HG03558 (cell line): ENCODE data around the gene FAM180B.
A peak's percentile ranks its signal among the peaks of the same experiment; 100 is the strongest.

Source experiments
- ATAC-seq: cut with Tn5 transposase; IDR thresholded peaks from one replicate; pipeline ENCODE4 v1.9.1; 2021; ENCODE audit warnings: moderate number of reproducible peaks; ENCODE audit not compliant: unreplicated experiment; ENCODE audit errors: extremely low read depth

Gene FAM180B

GRCh38 chr11:47566149-47566698 lies 20.3 kb upstream of the FAM180B start:
- no peak for ATAC-seq

- ATAC-seq = no peak
Measured at GRCh38 chr11:47569646-47570045, 16.8 kb upstream of the FAM180B start.

- ATAC-seq = no peak
Measured at GRCh38 chr11:47570651-47571356, 15.7 kb upstream of the FAM180B start.

GRCh38 chr11:47571357-47571729 lies 15.1 kb upstream of the FAM180B start:
- ATAC-seq = no peak

- ATAC-seq = no peak
Measured at GRCh38 chr11:47571895-47572294, 14.6 kb upstream of the FAM180B start.

- ATAC-seq = no peak
Measured at GRCh38 chr11:47572715-47573255, 13.7 kb upstream of the FAM180B start.

GRCh38 chr11:47573321-47573720 lies 13.2 kb upstream of the FAM180B start:
- ATAC-seq = no peak

- no peak for ATAC-seq
Measured at GRCh38 chr11:47577460-47578041, 8.9 kb upstream of the FAM180B start.

GRCh38 chr11:47578524-47579494 lies 7.7 kb upstream of the FAM180B start, which contains the start of the genes KBTBD4 and NDUFS3:
TSS of gene KBTBD4 (minus strand) at chr11:47578970. CDS start at chr11:47578951, 19 bp downstream.
TSS of gene NDUFS3 (plus strand) at chr11:47579074. CDS start at chr11:47579092, 18 bp downstream.
- peak; percentile 73 for ATAC-seq

GRCh38 chr11:47583844-47584243 lies 2.6 kb upstream of the FAM180B start:
- no peak for ATAC-seq

- ATAC-seq = no peak
Measured at GRCh38 chr11:47587039-47587716, 700 bp downstream of the FAM180B start.

- ATAC-seq = no peak
Measured at GRCh38 chr11:47587723-47588326, 1.3 kb downstream of the FAM180B start.

- no peak for ATAC-seq
Measured at GRCh38 chr11:47589118-47589517, 2.6 kb downstream of the FAM180B start.

- no peak for ATAC-seq
Measured at GRCh38 chr11:47589584-47589976, 3.1 kb downstream of the FAM180B start.

- ATAC-seq = no peak
Measured at GRCh38 chr11:47589977-47590861, 3.7 kb downstream of the FAM180B start.

GRCh38 chr11:47591764-47592163 lies 5.3 kb downstream of the FAM180B start:
- ATAC-seq = no peak

GRCh38 chr11:47592251-47592650 lies 5.8 kb downstream of the FAM180B start:
- ATAC-seq = no peak

GRCh38 chr11:47592970-47593369 lies 6.5 kb downstream of the FAM180B start:
- ATAC-seq = no peak
